Erythroblast (primary cell): ENCODE data around the gene TTC7B.

ENCODE experiments used
- GATA1 ChIP-seq: IDR thresholded peaks from 2 replicates; pipeline ENCODE4 v1.6.1; 2011; ENCODE audit warnings: low read depth, mild to moderate bottlenecking, control low read depth, low read length, moderate library complexity
- POLR2A ChIP-seq: IDR thresholded peaks from 2 replicates; pipeline ENCODE4 v1.6.1; 2011; ENCODE audit warnings: mild to moderate bottlenecking, low read length

GRCh38 chr14:90551733-90552464 lies 264.3 kb downstream of the TTC7B start:
- TF ChIP-seq POLR2A (no peak), GATA1 (no peak)
